ENCODE data around the gene PIEZO2. TPM values are rescaled to one million over a fixed set of nuclear protein-coding genes. Genes with fewer than 3 reads are reported as not detected.

Gene PIEZO2
- total RNA-seq, 4 donors from 2014 or later = 0.18 to 3.0 (median 0.21) TPM

- intact Hi-C loops (cut with DNase I; ENCODE audit: low total_unique reads) = no loop called here
- H3K27me3 ChIP-seq = no peaks in the 10 kb centered on the region
- no peak for DNase-seq
- no peak for TF ChIP-seq POLR2A (IDR thresholded peaks at IDR 0.05)
- TF ChIP-seq, protein P1, sequence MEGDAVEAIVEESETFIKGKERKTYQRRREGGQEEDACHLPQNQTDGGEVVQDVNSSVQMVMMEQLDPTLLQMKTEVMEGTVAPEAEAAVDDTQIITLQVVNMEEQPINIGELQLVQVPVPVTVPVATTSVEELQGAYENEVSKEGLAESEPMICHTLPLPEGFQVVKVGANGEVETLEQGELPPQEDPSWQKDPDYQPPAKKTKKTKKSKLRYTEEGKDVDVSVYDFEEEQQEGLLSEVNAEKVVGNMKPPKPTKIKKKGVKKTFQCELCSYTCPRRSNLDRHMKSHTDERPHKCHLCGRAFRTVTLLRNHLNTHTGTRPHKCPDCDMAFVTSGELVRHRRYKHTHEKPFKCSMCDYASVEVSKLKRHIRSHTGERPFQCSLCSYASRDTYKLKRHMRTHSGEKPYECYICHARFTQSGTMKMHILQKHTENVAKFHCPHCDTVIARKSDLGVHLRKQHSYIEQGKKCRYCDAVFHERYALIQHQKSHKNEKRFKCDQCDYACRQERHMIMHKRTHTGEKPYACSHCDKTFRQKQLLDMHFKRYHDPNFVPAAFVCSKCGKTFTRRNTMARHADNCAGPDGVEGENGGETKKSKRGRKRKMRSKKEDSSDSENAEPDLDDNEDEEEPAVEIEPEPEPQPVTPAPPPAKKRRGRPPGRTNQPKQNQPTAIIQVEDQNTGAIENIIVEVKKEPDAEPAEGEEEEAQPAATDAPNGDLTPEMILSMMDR (IDR thresholded peaks at IDR 0.05 in 4 of 5, conservative IDR thresholded peaks at IDR 0.05 in 1 of 5) = no peak
- in situ Hi-C loops (cut with MboI; ENCODE audit: low sequenced_read_pairs in 4 of 4) = no loop called here
- no peak overlapping the region for H3K27ac ChIP-seq
- H3K4me3 ChIP-seq = no peak overlapping the region
- no peaks in the 10 kb centered on the region for H3K36me3 ChIP-seq
- peaks cover 0 to 5% (median 4%) of the 10 kb centered on the region in 3 donors for H3K9me3 ChIP-seq
- ATAC-seq = no peak
- H3K4me1 ChIP-seq = no peaks in the 10 kb centered on the region
Measured at GRCh38 chr18:10946058-10946457, 203.3 kb downstream of the PIEZO2 start.

GRCh38 chr18:10942998-10943397 is 206.4 kb downstream of the PIEZO2 start:
- Histone ChIP-seq H3K4me3 (no peak overlapping the region), H3K27ac (no peak overlapping the region), H3K9me3 (peaks cover 0 to 5% (median 4%) of the 10 kb centered on the region in 3 donors), H3K27me3 (no peaks in the 10 kb centered on the region), H3K4me1 (no peaks in the 10 kb centered on the region), H3K36me3 (no peaks in the 10 kb centered on the region)
- ATAC-seq (no peak), DNase-seq (no peak)
- intact Hi-C loops (cut with DNase I; ENCODE audit: low total_unique reads) (no loop called here), in situ Hi-C loops (cut with MboI; ENCODE audit: low sequenced_read_pairs in 4 of 4) (no loop called here)
- TF ChIP-seq, protein P1 (IDR thresholded peaks at IDR 0.05 in 4 of 5, conservative IDR thresholded peaks at IDR 0.05 in 1 of 5) = no peak
- TF ChIP-seq POLR2A (IDR thresholded peaks at IDR 0.05) = no peak

DNA sequence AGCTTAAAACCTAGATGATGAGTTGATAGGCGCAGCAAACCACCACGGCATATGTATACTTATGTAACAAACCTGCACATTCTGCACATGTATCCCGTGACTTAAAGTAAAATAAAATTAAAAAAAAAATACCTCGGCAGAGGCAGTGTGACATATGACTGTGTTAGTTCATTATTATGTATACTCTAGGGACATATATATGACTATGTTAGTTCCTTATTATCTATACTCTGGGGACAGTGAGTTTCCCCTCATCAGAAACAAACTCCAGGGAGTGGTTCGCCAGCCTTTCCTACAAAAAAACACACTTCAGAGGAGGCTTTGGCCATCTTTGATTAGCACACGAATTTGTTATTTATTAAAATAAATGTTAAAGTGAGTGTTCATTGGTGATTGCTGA is 209.5 kb downstream of the PIEZO2 start:
- Histone ChIP-seq H3K4me3 (no peak overlapping the region), H3K27me3 (no peaks in the 10 kb centered on the region), H3K36me3 (no peaks in the 10 kb centered on the region), H3K4me1 (no peaks in the 10 kb centered on the region), H3K27ac (no peak overlapping the region), H3K9me3 (peaks cover 0 to 3% (median 0%) of the 10 kb centered on the region in 3 donors)
- TF ChIP-seq, protein P1 (IDR thresholded peaks at IDR 0.05 in 4 of 5, conservative IDR thresholded peaks at IDR 0.05 in 1 of 5) = no peak
- no peak for TF ChIP-seq POLR2A (IDR thresholded peaks at IDR 0.05)
- intact Hi-C loops (cut with DNase I; ENCODE audit: low total_unique reads) = no loop called here
- no peak for ATAC-seq
- no peak for DNase-seq
- in situ Hi-C loops (cut with MboI; ENCODE audit: low sequenced_read_pairs in 4 of 4) = no loop called here

- intact Hi-C loops (cut with DNase I; ENCODE audit: low total_unique reads) (no loop called here), in situ Hi-C loops (cut with MboI; ENCODE audit: low sequenced_read_pairs in 4 of 4) (no loop called here)
- no peaks in the 10 kb centered on the region for H3K27me3 ChIP-seq
- TF ChIP-seq, protein P1 (IDR thresholded peaks at IDR 0.05 in 4 of 5, conservative IDR thresholded peaks at IDR 0.05 in 1 of 5) = no peak
- TF ChIP-seq POLR2A (IDR thresholded peaks at IDR 0.05) = no peak
- H3K4me1 ChIP-seq = no peaks in the 10 kb centered on the region
- no peaks in the 10 kb centered on the region for H3K36me3 ChIP-seq
- no peak for ATAC-seq
- H3K27ac ChIP-seq = no peak overlapping the region
- no peaks in the 10 kb centered on the region for H3K9me3 ChIP-seq
- DNase-seq = no peak
- H3K4me3 ChIP-seq = no peak overlapping the region
Measured at GRCh38 chr18:10937743-10938640, 211.4 kb downstream of the PIEZO2 start.
